Breast epithelium (tissue), 4 donors: ENCODE measurements around the gene ISCA2. TPM values are rescaled to one million over a fixed set of nuclear protein-coding genes. Genes with fewer than 3 reads are reported as not detected.
"Not testable (repeated sequence)": the region's sequence is repeated elsewhere in the genome, so short reads cannot be mapped to it uniquely, and the experiment has no call there.

Experiments
- DNase-seq, 2 donors: peaks; one replicate each; pipeline ENCODE4 v3.0.0-alpha.2; 2019; ENCODE audit warnings: low spot score in 2 of 2
- H3K27ac ChIP-seq, 2 donors: fragments of 200-600 bp; sonication (generic) in 1 of 2; one replicate each; pipeline ENCODE4 v1.5.1; 2016 to 2019; ENCODE audit warnings: mild to moderate bottlenecking in 1 of 2
- H3K27me3 ChIP-seq, 2 donors: fragments of 200-600 bp; sonication (generic) in 1 of 2; one replicate each; pipeline versions ENCODE4 v1.5.1 to v1.6.0; 2017 to 2019; ENCODE audit warnings: control low read depth in 1 of 2, mild to moderate bottlenecking in 1 of 2
- H3K36me3 ChIP-seq: fragments of 200-600 bp; one replicate; pipeline ENCODE4 v1.5.1; 2019
- H3K4me1 ChIP-seq, 2 donors: fragments of 200-600 bp; sonication (generic); one replicate each; pipeline ENCODE4 v1.5.1; 2016 to 2019; ENCODE audit warnings: control low read depth in 1 of 2
- H3K4me3 ChIP-seq, 3 donors: fragments of 200-600 bp; sonication (generic); 1 replicate in 2 of 3; 2 replicates in 1 of 3; pipeline ENCODE4 v1.5.1; 2016 to 2019; ENCODE audit warnings: mild to moderate bottlenecking in 3 of 3, moderate library complexity in 2 of 3
- H3K9me3 ChIP-seq, 2 donors: fragments of 200-600 bp; sonication (generic) in 1 of 2; one replicate each; pipeline ENCODE4 v1.5.1; 2016 to 2019; ENCODE audit warnings: control low read depth in 1 of 2
- POLR2A ChIP-seq: fragments of 450-650 bp; IDR thresholded peaks from one replicate; pipeline ENCODE4 v1.6.1; 2016; ENCODE audit warnings: antibody characterized with exemption, mild to moderate bottlenecking, moderate library complexity
- POLR2AphosphoS5 ChIP-seq, 3 donors: sonication (generic); formaldehyde crosslinking; IDR thresholded peaks; one replicate each; pipeline ENCODE4 v1.6.1; 2017; ENCODE audit warnings: antibody characterized with exemption in 3 of 3
- intact Hi-C: fragments of 100-400 bp; cut with DNase I; formaldehyde crosslinking; loops from one replicate; pipeline ENCODE4 v1.15.1; 2023; ENCODE audit warnings: low total_unique reads
- total RNA-seq, 3 donors: library from RNA; depleted of rRNA; stranded (reverse); fragments of >200 nt; gene quantifications; one replicate each; pipeline ENCODE4 v1.1.0, GENCODE V29; 2016
- TF ChIP-seq, protein P1 (sequence below), 3 donors: fragments of 450-650 bp; IDR thresholded peaks; one replicate each; pipeline ENCODE4 v1.5.1; 2016 to 2017; ENCODE audit warnings: antibody characterized with exemption in 3 of 3, mild to moderate bottlenecking in 3 of 3, moderate library complexity in 3 of 3

Gene ISCA2
- total RNA-seq, 3 donors from 2014 or later: 17.3 to 31.8 (median 21.3) TPM

DNA sequence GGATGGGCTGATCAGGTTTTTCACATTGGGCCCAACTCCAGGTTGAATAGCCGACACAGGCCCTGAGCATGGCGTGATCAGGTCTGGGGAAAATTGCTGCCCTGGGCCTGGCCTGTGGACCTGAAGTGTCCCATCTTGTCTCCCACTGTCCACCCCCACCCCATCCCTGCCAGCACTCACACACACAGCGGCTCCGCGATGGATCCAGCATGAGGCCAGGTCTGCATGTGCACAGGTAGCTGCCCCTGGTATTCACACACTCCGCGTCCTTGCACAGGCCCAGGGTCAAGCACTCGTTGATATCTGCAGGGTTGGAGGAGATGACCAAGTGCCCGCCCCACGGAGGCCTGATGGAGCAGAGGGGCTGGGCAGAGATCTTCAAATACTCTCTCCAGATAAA is 38.7 kb downstream of the ISCA2 start:
- H3K4me3 ChIP-seq: no peak overlapping the region
- no peaks in the 10 kb centered on the region for H3K36me3 ChIP-seq
- intact Hi-C loops: loop anchor here (5.0 kb wide), 1 partner anchor 1800 kb away; no protein-coding TSS in a partner anchor
- no peaks in the 10 kb centered on the region for H3K9me3 ChIP-seq
- no peak overlapping the region for H3K27ac ChIP-seq
- TF ChIP-seq POLR2AphosphoS5 (IDR thresholded peaks at IDR 0.05) (no peak), POLR2A (no peak)
- TF ChIP-seq, protein P1, sequence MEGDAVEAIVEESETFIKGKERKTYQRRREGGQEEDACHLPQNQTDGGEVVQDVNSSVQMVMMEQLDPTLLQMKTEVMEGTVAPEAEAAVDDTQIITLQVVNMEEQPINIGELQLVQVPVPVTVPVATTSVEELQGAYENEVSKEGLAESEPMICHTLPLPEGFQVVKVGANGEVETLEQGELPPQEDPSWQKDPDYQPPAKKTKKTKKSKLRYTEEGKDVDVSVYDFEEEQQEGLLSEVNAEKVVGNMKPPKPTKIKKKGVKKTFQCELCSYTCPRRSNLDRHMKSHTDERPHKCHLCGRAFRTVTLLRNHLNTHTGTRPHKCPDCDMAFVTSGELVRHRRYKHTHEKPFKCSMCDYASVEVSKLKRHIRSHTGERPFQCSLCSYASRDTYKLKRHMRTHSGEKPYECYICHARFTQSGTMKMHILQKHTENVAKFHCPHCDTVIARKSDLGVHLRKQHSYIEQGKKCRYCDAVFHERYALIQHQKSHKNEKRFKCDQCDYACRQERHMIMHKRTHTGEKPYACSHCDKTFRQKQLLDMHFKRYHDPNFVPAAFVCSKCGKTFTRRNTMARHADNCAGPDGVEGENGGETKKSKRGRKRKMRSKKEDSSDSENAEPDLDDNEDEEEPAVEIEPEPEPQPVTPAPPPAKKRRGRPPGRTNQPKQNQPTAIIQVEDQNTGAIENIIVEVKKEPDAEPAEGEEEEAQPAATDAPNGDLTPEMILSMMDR (IDR thresholded peaks at IDR 0.05): no peak
- H3K4me1 ChIP-seq: no peaks in the 10 kb centered on the region
- no peaks in the 10 kb centered on the region for H3K27me3 ChIP-seq
- no peak for DNase-seq

- intact Hi-C loops: loop anchor here (5.0 kb wide), 1 partner anchor 1799 kb away; no protein-coding TSS in a partner anchor
- TF ChIP-seq, protein P1 (IDR thresholded peaks at IDR 0.05): no peak
- no peak for TF ChIP-seq POLR2A
- no peak for TF ChIP-seq POLR2AphosphoS5 (IDR thresholded peaks at IDR 0.05)
- Histone ChIP-seq H3K36me3 (no peaks in the 10 kb centered on the region), H3K9me3 (no peaks in the 10 kb centered on the region), H3K27ac (no peak overlapping the region), H3K4me1 (no peaks in the 10 kb centered on the region), H3K27me3 (no peaks in the 10 kb centered on the region), H3K4me3 (no peak overlapping the region)
- DNase-seq: no peak
Observed at GRCh38 chr14:74533576-74533975, 40.0 kb downstream of the ISCA2 start.

DNA sequence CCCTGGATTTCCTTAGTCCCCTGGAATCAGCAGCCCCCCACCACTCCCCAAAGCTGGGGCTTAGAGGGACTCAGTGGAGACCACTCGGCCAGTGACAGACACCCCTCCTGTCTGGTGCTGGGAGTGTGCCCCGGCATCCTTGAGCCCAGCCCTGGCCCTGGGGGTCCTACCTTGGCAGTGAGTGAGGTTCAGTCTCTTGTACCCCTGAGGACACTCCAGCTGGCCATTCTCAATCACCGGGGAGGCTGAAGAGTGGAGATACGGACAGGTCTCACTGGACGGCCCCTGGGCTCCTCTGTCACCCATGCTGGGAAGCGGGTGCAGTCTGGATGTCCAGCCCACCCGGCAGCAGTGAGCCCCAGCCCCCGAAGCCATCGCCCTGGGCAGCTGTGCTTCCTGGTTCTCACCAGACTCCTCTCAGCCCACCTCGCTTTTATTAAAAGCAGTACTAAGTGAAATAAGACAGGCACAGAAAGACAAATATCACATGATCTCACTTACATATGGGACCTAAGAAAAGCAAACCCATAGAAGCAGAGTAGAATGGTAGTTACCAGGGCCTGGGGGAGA is 42.3 kb downstream of the ISCA2 start:
- Histone ChIP-seq H3K27me3 (no peaks in the 10 kb centered on the region), H3K27ac (peak overlapping the region; percentile 10 to 19), H3K4me3 (no peak overlapping the region), H3K9me3 (no peaks in the 10 kb centered on the region), H3K4me1 (no peaks in the 10 kb centered on the region), H3K36me3 (no peaks in the 10 kb centered on the region)
- intact Hi-C loops: no loop called here
- TF ChIP-seq POLR2A: no peak
- no peak for TF ChIP-seq POLR2AphosphoS5 (IDR thresholded peaks at IDR 0.05)
- TF ChIP-seq, protein P1 (IDR thresholded peaks at IDR 0.05): no peak
- DNase-seq: no peak

DNA sequence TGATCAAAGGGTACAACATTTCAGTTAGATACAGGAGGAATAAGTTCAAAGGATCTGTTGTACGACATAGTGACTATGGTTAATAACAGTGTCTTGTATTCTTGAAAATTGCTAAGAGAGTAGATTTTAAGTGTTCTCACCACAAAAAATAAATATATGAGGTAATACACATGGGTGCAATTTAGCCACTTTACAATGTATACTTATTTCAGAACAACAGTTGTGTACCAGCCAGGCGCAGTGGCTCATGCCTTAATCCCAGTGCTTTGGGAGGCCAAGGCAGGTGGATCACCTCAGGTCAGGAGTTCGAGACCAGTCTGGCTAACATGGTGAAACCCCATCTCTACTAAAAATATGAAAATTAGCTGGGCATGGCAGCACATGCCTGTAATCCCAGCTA is 42.8 kb downstream of the ISCA2 start:
- H3K36me3 ChIP-seq, H3K27ac ChIP-seq, DNase-seq, H3K27me3 ChIP-seq, H3K4me3 ChIP-seq, intact Hi-C loops, H3K9me3 ChIP-seq, H3K4me1 ChIP-seq: not testable (repeated sequence)

DNA sequence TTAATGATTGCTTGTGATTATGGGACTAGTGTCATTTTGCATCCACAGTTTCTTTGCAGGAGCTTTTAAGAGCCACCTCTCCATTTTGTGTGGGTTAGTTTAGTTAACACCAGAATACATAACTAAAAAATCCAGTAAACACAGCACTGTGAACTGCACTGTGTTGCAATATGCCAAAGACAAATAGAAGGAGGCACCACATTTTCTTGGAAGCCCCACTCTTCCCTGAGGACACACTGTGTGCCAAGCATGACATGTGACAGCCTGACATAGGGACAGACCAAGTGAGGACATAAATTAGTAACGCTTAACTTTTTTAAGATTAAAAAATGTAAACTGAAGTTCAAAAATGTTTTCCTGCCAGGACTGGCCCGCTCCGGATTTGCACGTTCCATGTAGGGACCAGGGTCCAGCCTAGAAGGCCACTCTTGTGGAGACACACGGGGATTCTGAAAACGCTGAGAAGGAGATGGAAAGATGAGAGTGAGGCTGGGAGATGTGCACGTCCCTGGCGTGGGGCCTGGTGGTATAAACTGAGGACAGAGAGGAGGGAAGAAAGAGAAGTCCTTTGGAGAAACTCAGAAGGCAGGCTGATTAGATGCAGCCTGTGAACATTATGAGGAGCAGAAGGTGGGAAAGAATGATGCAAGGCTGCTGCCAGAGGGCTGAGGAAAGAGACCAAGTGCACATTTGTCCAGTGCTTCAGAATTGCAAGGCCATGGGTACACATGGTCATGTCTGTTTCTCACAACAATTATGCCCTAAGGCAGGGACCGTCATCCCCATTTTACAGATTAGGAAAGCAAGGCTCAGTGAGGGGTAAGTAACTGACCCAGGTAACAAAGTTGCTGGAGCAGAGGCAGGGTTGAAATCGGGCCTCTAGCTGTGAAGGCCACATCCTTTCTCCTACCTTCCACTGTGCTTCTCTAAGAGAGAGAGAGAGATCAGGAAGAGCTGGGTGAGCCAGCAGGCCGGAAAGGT is 45.1 kb downstream of the ISCA2 start:
- Histone ChIP-seq H3K36me3 (no peaks in the 10 kb centered on the region), H3K4me3 (no peak overlapping the region), H3K4me1 (no peaks in the 10 kb centered on the region), H3K27me3 (no peaks in the 10 kb centered on the region), H3K9me3 (no peaks in the 10 kb centered on the region), H3K27ac (peak overlapping the region in 1 of 2 donors; percentile 38)
- TF ChIP-seq POLR2A: no peak
- no peak for TF ChIP-seq POLR2AphosphoS5 (IDR thresholded peaks at IDR 0.05)
- TF ChIP-seq, protein P1 (IDR thresholded peaks at IDR 0.05): no peak
- no peak for DNase-seq
- intact Hi-C loops: no loop called here
